HG02759 (cell line): ENCODE results near the gene OR52B4.
"Not testable (repeated sequence)": the region's sequence is repeated elsewhere in the genome, so short reads cannot be mapped to it uniquely, and the experiment has no call there.

Experiments used
- ATAC-seq: cut with Tn5 transposase; IDR thresholded peaks from one replicate; pipeline ENCODE4 v1.9.1; 2021; ENCODE audit warnings: mild to moderate bottlenecking, moderate library complexity; ENCODE audit not compliant: unreplicated experiment

Gene OR52B4

DNA sequence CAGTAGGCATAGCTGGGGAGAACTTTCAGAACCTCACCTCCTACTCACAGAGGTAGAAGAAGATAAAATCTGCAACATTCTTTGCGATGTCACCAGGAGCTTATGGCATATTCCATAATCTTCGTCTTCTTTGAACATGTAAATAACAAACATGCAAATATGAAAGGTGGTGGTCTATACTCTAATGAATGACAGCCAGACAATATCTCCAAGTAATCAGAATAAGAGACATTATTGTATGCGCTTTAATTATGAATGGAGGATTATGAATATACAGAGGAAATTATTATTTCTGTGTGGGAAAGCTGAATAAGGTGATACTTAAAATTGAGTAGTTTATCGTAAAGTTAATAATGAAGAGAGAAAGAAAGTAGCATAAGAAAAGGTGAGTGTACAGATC lies at the start of gene OR52B4:
TSS of gene OR52B4 (minus strand) at position 101 of the 400 bp plus-strand sequence. CDS start at position 10, 91 bp downstream.
- ATAC-seq, result no peak

GRCh38 chr11:4416816-4417215 lies 48.6 kb upstream of the OR52B4 start:
- ATAC-seq, result no peak

DNA sequence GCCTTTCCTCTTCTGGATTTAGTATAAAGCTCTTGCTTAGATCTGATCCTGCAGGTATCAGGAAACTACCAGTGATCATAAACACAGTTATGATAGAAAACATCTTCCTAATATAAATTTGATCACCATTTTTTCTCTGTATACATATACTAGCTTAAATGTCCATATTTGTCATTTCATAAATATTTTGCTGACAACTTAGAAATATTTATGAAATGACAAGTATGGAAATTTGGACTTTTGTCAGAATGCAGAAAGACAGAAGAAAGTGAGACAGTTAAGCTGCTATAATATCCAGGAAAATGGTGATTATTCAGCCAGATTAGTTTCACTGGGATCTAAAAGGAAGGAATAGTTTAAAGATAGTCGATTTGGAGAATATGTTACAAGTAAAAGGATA lies 48.1 kb upstream of the OR52B4 start:
- ATAC-seq, result no peak

DNA sequence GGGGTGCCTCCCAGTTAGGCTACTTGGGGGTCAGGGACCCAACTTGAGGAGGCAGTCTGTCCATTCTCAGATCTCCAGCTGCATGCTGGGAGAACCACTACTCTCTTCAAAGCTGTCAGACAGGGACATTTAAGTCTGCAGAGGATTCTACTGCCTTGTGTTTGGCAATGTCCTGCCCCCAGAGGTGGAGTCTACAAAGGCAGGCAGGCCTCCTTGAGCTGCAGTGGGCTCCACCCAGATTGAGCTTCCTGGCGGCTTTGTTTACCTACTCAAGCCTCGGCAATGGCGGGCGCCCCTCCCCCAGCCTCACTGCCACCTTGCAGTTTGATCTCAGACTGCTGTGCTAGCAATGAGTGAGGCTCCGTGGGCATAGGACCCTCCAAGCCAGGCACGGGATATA lies 38.0 kb upstream of the OR52B4 start:
- ATAC-seq, result not testable (repeated sequence)

DNA sequence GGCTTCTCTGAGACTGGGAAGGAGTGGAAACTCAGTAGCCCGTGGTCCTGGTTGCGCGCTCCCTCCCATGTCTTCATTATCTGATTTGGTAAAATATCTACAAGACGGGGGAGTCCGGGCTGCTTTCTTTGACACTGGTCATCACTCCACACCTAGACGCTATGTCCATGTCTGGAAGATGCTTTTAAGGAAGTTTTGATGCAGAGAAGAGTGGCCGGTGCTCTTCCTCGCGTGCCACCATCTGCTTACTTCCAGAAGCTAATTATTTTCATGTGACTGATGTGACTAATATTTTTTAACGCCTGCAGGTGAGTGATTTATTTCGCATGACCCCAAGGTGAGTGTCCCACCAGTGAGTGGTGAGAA lies 25.7 kb upstream of the OR52B4 start:
- peak; percentile 16 for ATAC-seq

DNA sequence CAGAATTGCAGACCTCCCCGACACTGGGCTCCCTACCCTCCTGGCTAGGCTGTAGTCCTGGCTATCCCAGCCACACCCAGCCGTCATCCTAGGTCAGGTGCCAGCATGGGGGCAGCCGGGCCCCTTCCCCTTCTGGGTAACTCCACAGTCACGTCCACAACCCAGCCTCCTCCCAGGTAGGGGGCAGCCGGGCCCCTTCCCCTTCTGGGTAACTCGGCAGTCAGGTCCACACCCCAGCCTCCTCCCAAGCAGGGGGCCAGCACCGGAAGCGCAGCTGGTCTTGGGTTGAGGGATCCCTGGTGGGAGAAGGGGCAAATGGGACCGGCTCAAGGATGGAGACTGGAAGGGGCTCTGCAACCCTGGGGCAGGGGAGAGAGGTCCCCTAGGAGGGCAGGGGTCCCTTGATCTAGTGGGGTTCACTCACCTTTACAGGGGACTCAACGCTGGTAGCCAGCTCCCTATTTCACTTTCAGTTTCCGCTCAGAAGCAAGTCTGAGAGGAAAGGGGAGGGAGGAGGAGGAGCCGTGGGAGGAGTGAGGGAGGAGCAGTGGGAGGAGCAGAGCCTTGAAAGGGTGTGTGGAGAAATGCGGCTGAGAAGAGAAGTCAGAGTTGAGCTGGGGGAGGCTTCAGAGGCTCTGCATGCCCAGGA lies 25.1 kb upstream of the OR52B4 start, which contains the start of gene TRIM21:
TSS of gene TRIM21 (minus strand) at position 494 of the 649 bp plus-strand sequence. CDS start 3,293 bp downstream, outside the sequence.
- ATAC-seq, result peak; percentile 99

DNA sequence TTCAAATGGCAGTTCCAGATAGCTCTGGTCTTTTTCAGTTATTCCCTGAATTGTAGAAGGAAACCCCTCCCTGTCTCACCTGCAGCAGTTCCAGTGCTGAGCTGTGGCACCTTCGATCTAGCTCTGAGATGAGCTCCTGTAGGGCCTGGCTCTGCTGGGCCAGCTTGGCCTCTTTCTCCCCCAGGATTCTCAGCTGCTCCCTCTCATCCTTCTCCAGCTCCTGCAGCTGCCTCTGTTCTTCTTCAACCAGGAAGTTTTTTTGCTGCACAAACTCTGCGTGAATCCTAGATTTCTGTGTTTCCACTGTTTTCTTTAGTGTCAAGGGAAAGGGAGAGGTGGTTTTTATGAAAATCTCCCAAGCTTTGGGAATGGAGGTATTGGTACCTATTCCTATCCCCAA lies 20.0 kb upstream of the OR52B4 start:
- ATAC-seq, result no peak

DNA sequence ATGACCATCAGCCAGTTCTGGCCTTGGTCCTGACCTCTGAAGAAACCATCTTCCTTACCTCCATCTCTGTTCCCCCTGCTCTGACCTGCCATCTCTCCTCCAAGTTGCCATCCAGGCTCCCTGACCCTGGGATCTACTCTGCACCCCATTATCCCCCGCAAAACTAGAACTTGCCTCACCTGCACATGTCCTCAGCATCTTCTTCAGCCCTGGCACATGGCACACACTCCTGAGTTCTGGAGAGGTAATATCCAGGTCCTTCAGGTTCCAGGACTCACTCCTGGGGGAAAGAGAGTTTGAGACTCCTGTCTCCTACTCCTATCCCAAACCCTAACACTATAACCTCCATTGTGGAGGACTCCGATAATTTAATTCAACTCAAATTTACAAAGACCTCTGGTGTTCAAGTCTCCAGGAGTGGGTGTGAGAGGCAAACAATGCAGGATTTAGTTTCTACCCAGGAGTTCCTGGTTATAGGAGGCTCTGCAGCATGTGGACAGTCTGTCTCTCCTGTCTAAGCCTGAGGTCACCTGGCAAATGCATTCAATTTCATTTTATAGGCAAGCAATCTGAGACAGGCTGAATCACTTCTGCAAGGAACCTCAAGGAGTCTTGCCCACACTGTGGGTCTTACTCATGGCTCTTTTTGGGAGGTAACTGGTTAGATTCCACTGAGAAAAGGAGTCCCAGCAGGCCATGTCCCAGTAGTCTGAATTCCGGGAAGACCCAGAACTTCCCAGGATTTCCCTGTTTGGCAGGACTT lies 18.0 kb upstream of the OR52B4 start:
- ATAC-seq, result no peak

- no peak for ATAC-seq
These were observed 13.7 kb upstream of the OR52B4 start for GRCh38 chr11:4381901-4382300.

DNA sequence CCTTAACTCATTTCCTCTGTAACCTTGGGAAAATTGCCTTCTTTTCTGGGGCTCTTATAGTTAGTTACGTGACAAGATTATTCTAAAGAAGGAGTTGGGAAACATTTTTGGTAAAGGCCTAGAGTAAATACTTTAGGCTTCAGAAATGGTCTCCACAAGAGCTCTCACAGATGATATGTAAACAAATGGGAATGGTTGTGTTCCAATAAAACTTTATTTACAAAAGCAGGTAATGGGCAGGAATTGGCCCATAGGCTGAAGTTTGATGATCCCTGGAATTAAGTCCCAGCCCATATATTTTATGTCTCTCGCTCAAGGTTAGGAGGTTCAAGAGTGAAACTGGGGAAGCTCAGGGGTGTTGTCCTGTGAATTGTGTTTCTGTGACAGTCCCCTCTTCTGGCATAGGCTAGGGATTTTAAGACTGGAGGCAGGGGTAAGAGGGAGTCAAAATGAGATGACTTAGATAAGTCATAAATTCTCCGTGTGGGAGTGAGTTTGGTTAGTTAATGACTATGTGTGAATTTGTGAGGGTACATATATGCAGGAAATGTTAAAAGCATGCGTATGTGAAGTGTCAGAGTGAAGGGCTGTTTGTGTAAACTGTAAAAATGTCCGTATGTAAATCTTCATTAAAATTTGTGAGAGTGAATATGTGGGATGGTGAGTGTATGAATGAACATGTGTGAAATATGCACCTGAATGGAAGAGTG lies 7.4 kb upstream of the OR52B4 start:
- no peak for ATAC-seq

DNA sequence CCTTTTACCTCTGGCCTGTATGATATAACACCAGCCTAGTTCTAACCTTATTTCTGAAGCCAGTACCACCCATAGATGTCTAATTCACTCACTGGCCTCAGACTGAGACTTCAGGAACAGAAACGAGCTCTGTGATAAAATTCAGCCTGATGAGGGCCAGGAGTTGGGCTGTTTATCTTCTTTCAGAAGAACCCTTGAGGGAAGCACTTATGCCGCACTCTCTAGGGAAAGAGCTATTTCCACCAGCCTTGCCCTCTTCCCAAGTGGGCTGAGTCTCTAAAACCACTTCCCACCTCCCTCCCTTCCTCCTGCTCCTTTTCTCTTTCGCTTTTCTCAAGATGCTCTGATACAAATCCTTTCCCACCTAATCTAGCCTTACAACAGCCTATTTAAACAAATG lies 2.0 kb upstream of the OR52B4 start:
- ATAC-seq, result no peak

- not testable (repeated sequence) for ATAC-seq
These were observed 20.0 kb downstream of the OR52B4 start for GRCh38 chr11:4348142-4348541.

DNA sequence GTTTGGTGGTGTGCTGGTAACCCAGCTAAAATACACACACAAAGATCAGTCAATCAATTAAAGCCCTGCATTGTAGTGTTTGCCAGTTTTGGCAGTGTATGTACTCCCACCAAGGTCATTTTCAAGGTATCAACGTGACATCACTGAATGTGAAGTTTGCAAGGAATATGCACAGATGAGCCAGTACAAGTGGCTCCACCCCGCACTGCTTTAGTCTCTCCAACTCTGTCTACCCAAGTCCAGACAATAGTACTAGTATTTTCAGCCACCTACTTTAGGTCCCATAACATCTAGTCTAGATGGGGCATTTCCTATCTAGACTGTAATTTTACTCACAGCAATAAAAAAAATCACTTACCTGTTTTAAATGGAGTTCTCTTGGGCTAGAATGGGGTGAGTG lies 22.8 kb downstream of the OR52B4 start:
- not testable (repeated sequence) for ATAC-seq

DNA sequence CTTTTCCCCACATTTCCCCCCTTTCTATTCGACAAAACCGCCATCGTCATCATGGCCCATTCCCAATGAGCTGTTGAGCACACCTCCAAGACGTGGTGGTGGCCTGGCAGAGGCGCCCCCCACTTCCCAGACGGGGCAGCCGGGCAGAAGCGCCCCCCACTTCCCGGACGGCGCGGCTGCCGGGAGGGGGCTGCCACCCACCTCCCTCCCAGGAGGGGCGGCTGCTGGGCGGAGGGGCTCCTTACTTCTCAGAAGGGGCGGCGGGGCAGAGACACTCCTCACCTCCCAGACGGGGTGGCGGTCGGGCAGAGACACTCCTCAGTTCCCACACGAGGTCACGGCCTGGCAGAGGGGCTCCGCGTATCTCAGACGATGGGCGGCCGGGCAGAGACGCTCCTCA lies 33.8 kb downstream of the OR52B4 start:
- ATAC-seq, result not testable (repeated sequence)
